ENCODE measurements around the gene IRF4.

Gene IRF4

DNA sequence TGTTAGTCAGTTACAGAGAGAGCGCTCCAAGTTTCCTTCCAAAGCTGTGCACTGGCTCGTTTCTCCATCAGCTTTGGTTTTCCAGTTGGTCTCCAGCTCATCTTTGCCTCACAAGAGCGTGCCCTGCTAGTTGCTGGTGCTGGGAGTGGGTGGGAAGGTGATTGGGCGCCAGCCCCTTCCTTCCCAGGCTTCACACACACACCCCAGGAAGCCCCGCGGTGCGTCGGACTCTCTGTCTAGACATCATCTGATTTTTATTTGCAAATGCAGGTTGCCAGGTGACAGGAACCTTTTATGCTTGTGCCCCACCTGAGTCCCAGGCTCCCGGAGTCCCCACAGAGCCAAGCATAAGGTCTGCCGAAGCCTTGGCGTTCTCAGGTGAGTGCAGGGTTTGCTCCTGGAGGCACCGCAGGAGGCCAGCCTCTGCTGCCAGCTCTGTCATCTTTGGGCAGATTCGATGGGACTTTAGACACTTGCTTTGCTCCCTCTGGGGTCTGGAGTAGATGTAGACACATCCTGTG, 7.1 kb downstream of the IRF4 start:
- CTCF ChIA-PET = interaction anchor here (0.7 to 1.5 kb wide), 6 partner anchors 9 to 1026 kb away, joined by 3 to 10 read pairs (median 4); no protein-coding TSS in a partner anchor
- Mint-ChIP-seq H3K27ac (peak overlapping the region; percentile 92), H3K4me1 (peaks cover 90% of the 10 kb centered on the region), H3K4me3 (peak overlapping the region; percentile 64), H3K9me3 (no peaks in the 10 kb centered on the region), H3K27me3 (no peaks in the 10 kb centered on the region), H3K36me3 (peaks cover 88% of the 10 kb centered on the region)
- no peak for DNase-seq

DNA sequence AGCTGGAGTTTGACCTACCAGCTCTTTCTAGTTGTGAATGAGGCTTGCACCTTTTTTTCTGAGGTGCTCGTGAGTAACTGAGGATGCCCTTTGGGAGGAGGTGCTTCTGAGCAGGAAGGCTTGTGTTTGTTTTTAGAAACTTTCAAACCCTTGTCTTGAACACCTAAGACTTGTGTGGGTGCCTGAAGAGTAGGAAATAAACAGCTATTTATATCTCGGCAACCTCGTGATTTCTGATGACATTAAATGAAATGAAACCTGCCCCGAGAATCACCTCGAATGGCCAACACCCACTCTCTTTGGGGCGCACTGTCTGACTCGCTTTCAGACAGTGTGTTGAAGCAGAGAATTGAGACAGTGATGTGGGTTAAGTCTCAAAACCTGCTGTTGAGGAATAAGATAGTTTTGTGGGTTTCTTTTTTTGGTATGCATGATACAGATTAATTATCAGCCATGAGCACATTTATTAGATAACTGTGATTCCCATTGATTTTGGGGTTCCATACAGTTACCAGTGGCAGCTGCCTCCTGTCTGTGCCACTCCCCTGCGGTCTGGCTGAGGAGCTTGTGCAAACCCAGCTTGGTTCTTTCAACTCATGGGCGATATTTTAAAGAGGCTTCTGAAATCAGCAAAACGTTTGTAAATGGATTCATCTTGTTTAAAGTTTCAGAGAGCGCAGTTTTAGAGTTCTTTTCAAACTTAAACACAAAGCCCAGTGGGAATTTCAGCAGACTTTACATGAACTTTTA, 8.4 kb downstream of the IRF4 start:
- CTCF ChIA-PET = interaction anchor here (0.6 to 1.5 kb wide), 8 partner anchors 10 to 211 kb away, joined by 3 to 10 read pairs (median 3); no protein-coding TSS in a partner anchor
- Mint-ChIP-seq H3K27ac (peak overlapping the region; percentile 92), H3K27me3 (no peaks in the 10 kb centered on the region), H3K36me3 (peaks cover 90% of the 10 kb centered on the region), H3K4me3 (peak overlapping the region; percentile 54), H3K9me3 (no peaks in the 10 kb centered on the region), H3K4me1 (peaks cover 95% of the 10 kb centered on the region)
- DNase-seq = peak; percentile 77

DNA sequence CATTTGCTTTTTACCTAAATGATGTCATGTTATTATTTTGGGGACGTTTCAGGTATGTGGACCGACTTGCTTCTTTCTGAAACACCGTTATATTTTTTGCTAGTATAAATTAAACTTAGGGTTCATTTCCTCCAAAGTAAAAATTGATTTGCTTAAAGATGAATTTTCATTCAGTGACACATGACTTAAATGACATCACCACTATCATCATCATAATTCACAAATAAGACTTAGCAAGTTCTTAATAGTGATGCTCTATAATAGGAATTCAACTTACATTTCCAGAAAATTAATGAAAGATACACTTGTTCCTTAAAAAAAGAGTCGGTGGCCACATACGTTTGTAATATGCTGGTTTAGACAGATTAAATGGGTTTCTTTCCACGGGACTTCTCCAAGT, 9.3 kb downstream of the IRF4 start:
- peak overlapping the region; percentile 92 for H3K27ac Mint-ChIP-seq
- H3K4me3 Mint-ChIP-seq = no peak overlapping the region
- H3K27me3 Mint-ChIP-seq = no peaks in the 10 kb centered on the region
- no peaks in the 10 kb centered on the region for H3K9me3 Mint-ChIP-seq
- no peak for DNase-seq
- CTCF ChIA-PET = interaction anchor here (1.2 kb wide), 1 partner anchor 124 kb away, joined by 3 read pairs; no protein-coding TSS in a partner anchor
- H3K36me3 Mint-ChIP-seq = peaks cover 90% of the 10 kb centered on the region
- peaks cover 95% of the 10 kb centered on the region for H3K4me1 Mint-ChIP-seq

DNA sequence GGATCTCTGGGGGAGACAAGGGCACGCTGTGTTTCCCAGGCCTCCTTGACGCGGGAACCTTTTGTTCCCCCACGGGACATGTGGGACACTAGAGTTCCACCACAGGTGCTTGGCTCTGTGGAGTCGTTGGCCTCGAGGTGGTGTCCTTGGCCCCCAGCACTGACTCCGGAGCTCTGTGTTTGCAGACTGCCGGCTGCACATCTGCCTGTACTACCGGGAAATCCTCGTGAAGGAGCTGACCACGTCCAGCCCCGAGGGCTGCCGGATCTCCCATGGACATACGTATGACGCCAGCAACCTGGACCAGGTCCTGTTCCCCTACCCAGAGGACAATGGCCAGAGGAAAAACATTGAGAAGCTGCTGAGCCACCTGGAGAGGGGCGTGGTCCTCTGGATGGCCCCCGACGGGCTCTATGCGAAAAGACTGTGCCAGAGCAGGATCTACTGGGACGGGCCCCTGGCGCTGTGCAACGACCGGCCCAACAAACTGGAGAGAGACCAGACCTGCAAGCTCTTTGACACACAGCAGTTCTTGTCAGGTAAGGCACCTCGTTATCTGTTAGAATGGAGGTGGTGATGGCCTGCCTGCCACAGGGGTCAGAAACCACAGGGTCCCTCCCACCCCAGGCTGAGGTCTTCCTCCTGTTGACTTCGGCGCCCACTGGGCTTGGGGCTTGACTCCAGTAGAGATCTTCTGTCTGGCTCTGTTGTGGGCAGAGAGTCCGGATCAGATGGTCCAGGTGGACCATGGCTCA, 9.9 kb downstream of the IRF4 start:
- Mint-ChIP-seq H3K27me3 (no peaks in the 10 kb centered on the region), H3K4me3 (peak overlapping the region; percentile 71), H3K4me1 (peaks cover 95% of the 10 kb centered on the region), H3K27ac (peak overlapping the region; percentile 92), H3K36me3 (peaks cover 88% of the 10 kb centered on the region), H3K9me3 (no peaks in the 10 kb centered on the region)
- no peak for DNase-seq
- CTCF ChIA-PET = no interaction called here

DNA sequence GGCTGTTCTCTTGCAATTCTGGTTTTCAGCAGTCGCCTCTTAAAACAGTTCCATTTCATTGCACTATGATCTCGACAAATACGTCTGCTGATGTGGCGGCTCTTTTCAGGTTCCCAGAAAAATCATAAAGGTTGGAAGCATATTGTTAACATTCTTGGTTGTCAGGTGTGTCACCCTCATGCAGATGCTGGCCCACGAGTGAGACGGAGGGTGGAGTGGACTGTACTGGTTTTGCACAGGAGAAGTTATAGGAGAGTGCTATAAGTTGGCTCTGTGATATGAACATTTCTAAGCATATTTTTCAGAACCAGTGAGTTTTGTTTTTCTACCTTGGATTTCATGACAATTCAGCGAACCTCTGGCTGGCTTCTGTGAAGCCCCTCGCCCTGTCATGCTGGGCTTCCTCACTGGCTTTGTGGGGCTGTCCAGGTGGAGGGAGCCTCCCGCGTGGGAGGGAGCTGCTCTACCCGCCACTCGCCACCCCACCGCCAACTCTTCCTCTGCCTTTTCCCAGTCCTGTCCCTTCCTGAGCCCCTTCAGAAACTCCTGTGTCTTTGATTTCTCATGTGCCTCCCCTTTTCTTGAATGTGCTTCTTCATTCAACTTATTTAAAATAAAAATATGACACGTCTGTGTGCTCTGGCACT, 10.6 kb downstream of the IRF4 start:
- peaks cover 90% of the 10 kb centered on the region for H3K36me3 Mint-ChIP-seq
- DNase-seq = no peak
- CTCF ChIA-PET = interaction anchor here (1.7 to 3.9 kb wide), 3 partner anchors 10 to 213 kb away, joined by 10 to 19 read pairs (median 12); partner anchors contain the start of gene IRF4

DNA sequence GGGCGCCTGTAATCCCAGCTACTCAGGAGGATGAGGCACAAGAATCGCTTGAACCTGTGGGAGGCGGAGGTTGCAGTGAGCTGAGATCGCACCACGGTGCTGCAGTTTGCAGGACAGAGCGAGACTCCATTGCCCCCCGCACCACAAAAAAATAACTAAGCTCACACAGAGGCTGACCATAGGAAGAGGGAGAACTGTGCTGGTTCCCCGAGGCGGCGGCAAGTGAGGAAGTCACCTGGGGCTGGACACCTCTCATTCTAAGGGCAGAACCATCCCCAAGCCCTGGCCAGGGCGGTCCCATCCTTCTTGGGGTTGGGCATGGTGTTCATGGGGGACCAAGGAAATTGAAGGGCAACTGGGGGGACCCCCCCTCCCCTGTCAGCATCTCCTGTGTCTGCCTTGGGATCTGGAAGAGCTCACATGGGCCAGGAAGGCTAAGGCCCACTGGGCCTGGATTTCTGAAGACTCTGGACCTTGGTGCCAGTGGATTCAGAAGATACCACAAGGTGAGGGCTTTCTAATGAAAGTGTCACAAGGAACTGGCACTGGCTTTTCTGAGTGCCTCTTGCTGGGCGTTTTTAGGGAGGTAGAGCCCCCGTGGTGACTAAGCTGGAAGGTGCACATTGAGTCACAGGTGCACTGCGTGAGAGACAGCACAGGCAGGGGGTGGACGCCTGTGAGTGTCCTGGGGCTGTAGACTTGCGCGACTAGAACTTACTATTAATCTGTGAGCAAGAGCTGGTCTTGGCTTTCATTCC, 11.5 kb downstream of the IRF4 start:
- Mint-ChIP-seq H3K4me1 (peaks cover 97% of the 10 kb centered on the region), H3K9me3 (no peaks in the 10 kb centered on the region), H3K27me3 (no peaks in the 10 kb centered on the region), H3K27ac (peak overlapping the region; percentile 92), H3K36me3 (peaks cover 89% of the 10 kb centered on the region), H3K4me3 (peak overlapping the region; percentile 71)
- CTCF ChIA-PET = interaction anchor here (1.0 to 3.9 kb wide), 8 partner anchors 8 to 214 kb away, joined by 3 to 19 read pairs (median 8); partner anchors contain the start of gene IRF4
- peak; percentile 56 for DNase-seq

More for the DNA sequence above, 10.6 kb downstream of the IRF4 start:
- Mint-ChIP-seq H3K4me1 (peaks cover 97% of the 10 kb centered on the region), H3K4me3 (peak overlapping the region; percentile 71), H3K9me3 (no peaks in the 10 kb centered on the region), H3K27ac (peak overlapping the region; percentile 92), H3K27me3 (no peaks in the 10 kb centered on the region)

DNA sequence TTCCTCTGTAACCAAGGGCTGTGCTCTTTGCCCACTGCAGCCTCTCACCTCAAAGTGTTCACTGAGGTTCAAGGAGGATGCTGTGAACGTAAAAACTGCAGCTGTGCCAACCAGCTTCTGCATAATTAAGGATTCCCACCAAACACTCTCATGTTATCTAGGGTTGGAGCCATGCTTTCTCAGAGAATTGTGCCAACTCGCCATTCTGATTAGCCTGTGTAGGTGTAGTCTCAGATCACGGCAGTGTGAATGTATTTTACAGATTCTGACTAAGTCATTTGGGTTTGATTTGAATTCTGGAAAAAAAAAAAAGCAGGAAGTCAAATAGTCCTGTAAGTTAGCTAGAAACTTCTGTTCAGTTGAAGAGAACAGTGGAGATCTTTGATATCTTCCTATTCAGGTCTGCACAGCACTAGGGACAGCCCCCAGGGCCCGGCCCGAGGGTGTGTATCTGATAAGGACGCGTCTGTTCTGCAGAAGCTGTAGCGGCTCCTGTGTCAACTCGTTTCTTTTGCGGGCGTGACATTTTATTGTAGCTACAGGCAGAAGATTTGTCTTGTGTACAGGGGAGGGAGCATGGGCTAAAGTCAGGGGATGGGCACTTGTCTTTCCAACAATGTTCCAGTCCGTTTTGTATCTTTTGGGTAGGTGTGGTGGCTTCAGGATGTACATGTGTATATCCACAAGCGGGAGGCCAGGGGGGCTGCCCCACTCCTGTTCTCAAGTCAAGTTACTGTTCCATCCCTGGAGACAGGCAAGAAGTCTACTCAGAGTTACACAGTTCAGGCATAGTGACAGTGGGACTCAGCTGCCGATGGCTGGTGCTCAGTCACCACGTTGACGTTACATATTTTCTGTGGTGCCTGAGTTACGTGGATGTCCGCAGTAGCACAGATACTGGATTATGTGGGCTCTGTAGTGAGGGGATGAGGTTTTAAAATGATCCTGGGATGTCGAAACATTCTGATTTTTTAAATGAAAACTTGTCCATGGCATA, 12.4 kb downstream of the IRF4 start:
- peaks cover 97% of the 10 kb centered on the region for H3K4me1 Mint-ChIP-seq
- no peaks in the 10 kb centered on the region for H3K27me3 Mint-ChIP-seq

DNA sequence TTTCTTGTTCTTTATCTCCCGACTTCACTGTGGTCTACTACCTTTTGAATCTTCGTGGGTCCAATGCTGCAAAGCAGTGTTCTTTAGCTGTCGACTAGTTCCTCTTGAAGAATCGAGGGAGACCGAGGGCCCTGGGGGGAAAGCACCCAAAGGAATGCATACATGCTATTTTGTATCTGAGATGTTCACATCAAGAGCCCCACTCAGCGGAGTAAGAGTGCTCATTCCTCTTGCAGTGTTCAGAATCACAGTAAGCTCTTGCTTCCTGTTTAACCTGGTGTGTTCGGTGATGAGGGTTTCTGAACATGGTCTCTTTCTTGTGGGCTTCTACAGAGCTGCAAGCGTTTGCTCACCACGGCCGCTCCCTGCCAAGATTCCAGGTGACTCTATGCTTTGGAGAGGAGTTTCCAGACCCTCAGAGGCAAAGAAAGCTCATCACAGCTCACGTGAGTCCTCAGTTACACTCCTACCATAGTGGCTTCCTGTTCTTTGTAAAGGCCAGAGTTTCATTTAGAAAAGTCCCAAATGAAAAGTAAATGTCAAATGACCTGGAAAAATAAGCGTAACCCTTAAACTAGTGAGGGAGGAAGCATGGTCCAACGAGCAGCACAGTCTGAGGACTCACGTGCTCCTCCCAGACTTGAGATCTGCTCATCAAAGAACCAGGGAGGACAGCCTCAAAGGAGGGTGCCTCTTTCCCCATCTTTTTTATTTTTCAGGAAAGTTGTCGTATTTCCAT, 13.3 kb downstream of the IRF4 start:
- Mint-ChIP-seq H3K27ac (peak overlapping the region; percentile 92), H3K36me3 (peaks cover 90% of the 10 kb centered on the region), H3K27me3 (no peaks in the 10 kb centered on the region), H3K4me1 (peaks cover 94% of the 10 kb centered on the region), H3K4me3 (peak overlapping the region; percentile 71), H3K9me3 (no peaks in the 10 kb centered on the region)
- DNase-seq = peak; percentile 58
- CTCF ChIA-PET = interaction anchor here (1.1 to 3.9 kb wide), 9 partner anchors 8 to 216 kb away, joined by 3 to 19 read pairs (median 5); partner anchors contain the start of gene IRF4

More for the DNA sequence above, 12.4 kb downstream of the IRF4 start:
- H3K9me3 Mint-ChIP-seq = no peaks in the 10 kb centered on the region
- CTCF ChIA-PET = interaction anchor here (0.8 to 3.9 kb wide), 13 partner anchors 9 to 215 kb away, joined by 3 to 19 read pairs (median 5); partner anchors contain the start of gene IRF4
- DNase-seq = peak; percentile 68
- H3K4me3 Mint-ChIP-seq = peak overlapping the region; percentile 71
- peaks cover 91% of the 10 kb centered on the region for H3K36me3 Mint-ChIP-seq
- peak overlapping the region; percentile 92 for H3K27ac Mint-ChIP-seq

DNA sequence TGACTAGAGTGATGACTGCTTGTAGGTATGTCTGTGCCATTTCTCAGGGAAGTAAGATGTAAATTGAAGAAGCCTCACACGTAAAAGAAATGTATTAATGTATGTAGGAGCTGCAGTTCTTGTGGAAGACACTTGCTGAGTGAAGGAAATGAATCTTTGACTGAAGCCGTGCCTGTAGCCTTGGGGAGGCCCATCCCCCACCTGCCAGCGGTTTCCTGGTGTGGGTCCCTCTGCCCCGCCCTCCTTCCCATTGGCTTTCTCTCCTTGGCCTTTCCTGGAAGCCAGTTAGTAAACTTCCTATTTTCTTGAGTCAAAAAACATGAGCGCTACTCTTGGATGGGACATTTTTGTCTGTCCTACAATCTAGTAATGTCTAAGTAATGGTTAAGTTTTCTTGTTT, 16.6 kb downstream of the IRF4 start:
- H3K4me3 Mint-ChIP-seq = no peak overlapping the region
- no peaks in the 10 kb centered on the region for H3K27me3 Mint-ChIP-seq
- CTCF ChIA-PET = interaction anchor here (1.7 to 2.7 kb wide), 4 partner anchors 10 to 109 kb away, joined by 4 to 10 read pairs (median 7); no protein-coding TSS in a partner anchor
- peak overlapping the region; percentile 39 for H3K27ac Mint-ChIP-seq
- H3K4me1 Mint-ChIP-seq = peaks cover 92% of the 10 kb centered on the region
- H3K36me3 Mint-ChIP-seq = peaks cover 93% of the 10 kb centered on the region
- no peaks in the 10 kb centered on the region for H3K9me3 Mint-ChIP-seq
- no peak for DNase-seq

DNA sequence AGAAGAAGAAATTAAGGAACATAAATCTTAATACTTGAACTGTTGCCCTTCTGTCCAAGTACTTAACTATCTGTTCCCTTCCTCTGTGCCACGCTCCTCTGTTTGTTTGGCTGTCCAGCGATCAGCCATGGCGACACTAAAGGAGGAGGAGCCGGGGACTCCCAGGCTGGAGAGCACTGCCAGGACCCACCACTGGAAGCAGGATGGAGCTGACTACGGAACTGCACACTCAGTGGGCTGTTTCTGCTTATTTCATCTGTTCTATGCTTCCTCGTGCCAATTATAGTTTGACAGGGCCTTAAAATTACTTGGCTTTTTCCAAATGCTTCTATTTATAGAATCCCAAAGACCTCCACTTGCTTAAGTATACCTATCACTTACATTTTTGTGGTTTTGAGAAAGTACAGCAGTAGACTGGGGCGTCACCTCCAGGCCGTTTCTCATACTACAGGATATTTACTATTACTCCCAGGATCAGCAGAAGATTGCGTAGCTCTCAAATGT, 17.1 kb downstream of the IRF4 start:
- peaks cover 93% of the 10 kb centered on the region for H3K36me3 Mint-ChIP-seq
- peak overlapping the region; percentile 39 for H3K27ac Mint-ChIP-seq
- H3K4me1 Mint-ChIP-seq = peaks cover 90% of the 10 kb centered on the region
- no peak overlapping the region for H3K4me3 Mint-ChIP-seq
- CTCF ChIA-PET = interaction anchor here (0.9 to 2.7 kb wide), 7 partner anchors 11 to 184 kb away, joined by 3 to 10 read pairs (median 6); no protein-coding TSS in a partner anchor
- H3K9me3 Mint-ChIP-seq = peaks cover 3% of the 10 kb centered on the region
- H3K27me3 Mint-ChIP-seq = no peaks in the 10 kb centered on the region
- DNase-seq = no peak

DNA sequence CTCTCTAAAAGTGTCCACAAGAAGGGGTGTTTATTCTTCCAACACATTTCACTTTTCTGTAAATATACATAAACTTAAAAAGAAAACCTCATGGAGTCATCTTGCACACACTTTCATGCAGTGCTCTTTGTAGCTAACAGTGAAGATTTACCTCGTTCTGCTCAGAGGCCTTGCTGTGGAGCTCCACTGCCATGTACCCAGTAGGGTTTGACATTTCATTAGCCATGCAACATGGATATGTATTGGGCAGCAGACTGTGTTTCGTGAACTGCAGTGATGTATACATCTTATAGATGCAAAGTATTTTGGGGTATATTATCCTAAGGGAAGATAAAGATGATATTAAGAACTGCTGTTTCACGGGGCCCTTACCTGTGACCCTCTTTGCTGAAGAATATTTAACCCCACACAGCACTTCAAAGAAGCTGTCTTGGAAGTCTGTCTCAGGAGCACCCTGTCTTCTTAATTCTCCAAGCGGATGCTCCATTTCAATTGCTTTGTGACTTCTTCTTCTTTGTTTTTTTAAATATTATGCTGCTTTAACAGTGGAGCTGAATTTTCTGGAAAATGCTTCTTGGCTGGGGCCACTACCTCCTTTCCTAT, 17.9 kb downstream of the IRF4 start:
- H3K9me3 Mint-ChIP-seq = peaks cover 10% of the 10 kb centered on the region
- H3K27ac Mint-ChIP-seq = peak overlapping the region; percentile 55
- no peak for DNase-seq
- no peaks in the 10 kb centered on the region for H3K27me3 Mint-ChIP-seq
- H3K36me3 Mint-ChIP-seq = peaks cover 91% of the 10 kb centered on the region
- H3K4me1 Mint-ChIP-seq = peaks cover 85% of the 10 kb centered on the region
- CTCF ChIA-PET = interaction anchor here (0.6 to 2.7 kb wide), 10 partner anchors 12 to 987 kb away, joined by 3 to 10 read pairs (median 4); no protein-coding TSS in a partner anchor
- H3K4me3 Mint-ChIP-seq = no peak overlapping the region
